Parathyroid adenoma (tissue), 2 donors: ENCODE measurements around the gene SPAG9.

ENCODE experiments used
- H2AFZ ChIP-seq: fragments of 300-600 bp; sonication (generic); one replicate; pipeline ENCODE4 v1.7.0; 2017; ENCODE audit warnings: antibody characterized with exemption, mild to moderate bottlenecking
- H3K27ac ChIP-seq: fragments of 300-600 bp; sonication (generic); one replicate; pipeline ENCODE4 v1.7.0; 2017
- H3K27me3 ChIP-seq: fragments of 300-600 bp; sonication (generic); one replicate; pipeline ENCODE4 v1.7.0; 2017; ENCODE audit warnings: low read length; ENCODE audit not compliant: control insufficient read depth, insufficient read depth
- H3K36me3 ChIP-seq: fragments of 300-600 bp; sonication (generic); one replicate; pipeline ENCODE4 v1.7.0; 2017; ENCODE audit warnings: low read length; ENCODE audit not compliant: control insufficient read depth, insufficient read depth
- H3K4me1 ChIP-seq: fragments of 300-600 bp; sonication (generic); one replicate; pipeline ENCODE4 v1.7.0; 2017; ENCODE audit warnings: control low read depth
- H3K4me2 ChIP-seq: fragments of 300-600 bp; sonication (generic); one replicate; pipeline ENCODE4 v1.7.0; 2017; ENCODE audit warnings: low read length
- H3K4me3 ChIP-seq: fragments of 300-600 bp; sonication (generic); one replicate; pipeline ENCODE4 v1.7.0; 2017; ENCODE audit warnings: low read depth, low read length
- H3K79me2 ChIP-seq: fragments of 300-600 bp; sonication (generic); one replicate; pipeline ENCODE4 v1.7.0; 2017; ENCODE audit warnings: control low read depth
- H3K9ac ChIP-seq: fragments of 300-600 bp; sonication (generic); one replicate; pipeline ENCODE4 v1.7.0; 2017; ENCODE audit warnings: mild to moderate bottlenecking
- H3K9me3 ChIP-seq: fragments of 300-600 bp; sonication (generic); one replicate; pipeline ENCODE4 v1.7.0; 2017; ENCODE audit warnings: low read length; ENCODE audit not compliant: control insufficient read depth
- TF ChIP-seq, protein P1 (sequence below): fragments of 300-600 bp; sonication (generic); IDR thresholded peaks from one replicate; pipeline ENCODE4 v1.7.0; 2017; ENCODE audit warnings: antibody characterized with exemption, mild to moderate bottlenecking
- donor health status: primary hyperparathyroidism.

Gene SPAG9

DNA sequence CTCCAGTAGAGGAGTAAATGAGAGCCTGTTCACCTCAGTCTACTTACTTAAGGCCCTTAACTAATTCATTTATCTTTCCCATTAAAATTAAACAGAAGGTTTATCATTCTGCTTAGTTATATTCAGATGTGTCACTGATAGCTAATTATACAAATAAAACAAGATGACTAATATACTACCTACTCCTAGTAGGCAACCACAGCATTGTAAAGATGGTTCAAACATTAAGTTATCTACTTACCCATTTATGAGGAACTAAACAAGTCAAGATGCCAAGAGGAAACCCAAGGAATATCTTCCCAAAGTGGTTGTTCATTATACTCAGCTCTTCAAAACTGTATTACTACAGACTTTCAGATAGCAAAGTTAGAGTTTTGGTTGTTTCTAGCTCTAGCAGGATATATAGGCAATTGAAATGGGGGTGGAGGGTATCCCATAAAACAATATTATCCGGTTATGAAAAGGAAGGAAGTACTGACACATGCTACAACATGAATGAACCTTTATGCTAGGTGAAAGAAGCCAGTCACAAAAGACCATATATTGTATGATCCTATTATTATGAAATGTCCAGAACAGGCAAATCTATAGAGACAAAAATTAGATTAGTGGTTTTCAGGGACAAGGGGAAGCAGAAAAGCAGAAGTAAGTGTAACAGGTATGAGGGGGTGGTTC lies 56.5 kb downstream of the SPAG9 start:
- Histone ChIP-seq H3K4me3 (no peak overlapping the region), H3K79me2 (peaks cover 48% of the 10 kb centered on the region), H3K4me2 (no peak overlapping the region), H3K4me1 (no peaks in the 10 kb centered on the region), H3K9ac (no peak overlapping the region), H3K27me3 (no peaks in the 10 kb centered on the region), H3K9me3 (no peaks in the 10 kb centered on the region), H2AFZ (no peak overlapping the region), H3K27ac (no peak overlapping the region), H3K36me3 (no peaks in the 10 kb centered on the region)
- TF ChIP-seq, protein P1, sequence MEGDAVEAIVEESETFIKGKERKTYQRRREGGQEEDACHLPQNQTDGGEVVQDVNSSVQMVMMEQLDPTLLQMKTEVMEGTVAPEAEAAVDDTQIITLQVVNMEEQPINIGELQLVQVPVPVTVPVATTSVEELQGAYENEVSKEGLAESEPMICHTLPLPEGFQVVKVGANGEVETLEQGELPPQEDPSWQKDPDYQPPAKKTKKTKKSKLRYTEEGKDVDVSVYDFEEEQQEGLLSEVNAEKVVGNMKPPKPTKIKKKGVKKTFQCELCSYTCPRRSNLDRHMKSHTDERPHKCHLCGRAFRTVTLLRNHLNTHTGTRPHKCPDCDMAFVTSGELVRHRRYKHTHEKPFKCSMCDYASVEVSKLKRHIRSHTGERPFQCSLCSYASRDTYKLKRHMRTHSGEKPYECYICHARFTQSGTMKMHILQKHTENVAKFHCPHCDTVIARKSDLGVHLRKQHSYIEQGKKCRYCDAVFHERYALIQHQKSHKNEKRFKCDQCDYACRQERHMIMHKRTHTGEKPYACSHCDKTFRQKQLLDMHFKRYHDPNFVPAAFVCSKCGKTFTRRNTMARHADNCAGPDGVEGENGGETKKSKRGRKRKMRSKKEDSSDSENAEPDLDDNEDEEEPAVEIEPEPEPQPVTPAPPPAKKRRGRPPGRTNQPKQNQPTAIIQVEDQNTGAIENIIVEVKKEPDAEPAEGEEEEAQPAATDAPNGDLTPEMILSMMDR, result no peak

GRCh38 chr17:51060396-51060795 lies 60.3 kb downstream of the SPAG9 start:
- Histone ChIP-seq H3K36me3 (no peaks in the 10 kb centered on the region), H3K9ac (no peak overlapping the region), H3K4me2 (no peak overlapping the region), H3K4me3 (no peak overlapping the region), H3K27ac (no peak overlapping the region), H3K9me3 (no peaks in the 10 kb centered on the region), H3K4me1 (no peaks in the 10 kb centered on the region), H3K79me2 (peaks cover 34% of the 10 kb centered on the region), H2AFZ (no peak overlapping the region), H3K27me3 (no peaks in the 10 kb centered on the region)
- TF ChIP-seq, protein P1, result no peak

GRCh38 chr17:51059781-51060180 lies 60.9 kb downstream of the SPAG9 start:
- TF ChIP-seq, protein P1, result no peak
- no peaks in the 10 kb centered on the region for H3K27me3 ChIP-seq
- H3K4me1 ChIP-seq, result no peaks in the 10 kb centered on the region
- peaks cover 38% of the 10 kb centered on the region for H3K79me2 ChIP-seq
- H3K36me3 ChIP-seq, result no peaks in the 10 kb centered on the region
- H3K27ac ChIP-seq, result no peak overlapping the region
- no peak overlapping the region for H2AFZ ChIP-seq
- no peak overlapping the region for H3K4me3 ChIP-seq
- H3K9ac ChIP-seq, result no peak overlapping the region
- H3K4me2 ChIP-seq, result no peak overlapping the region
- no peaks in the 10 kb centered on the region for H3K9me3 ChIP-seq

GRCh38 chr17:51057534-51057933 lies 63.1 kb downstream of the SPAG9 start:
- Histone ChIP-seq H2AFZ (no peak overlapping the region), H3K9me3 (no peaks in the 10 kb centered on the region), H3K4me1 (no peaks in the 10 kb centered on the region), H3K27ac (no peak overlapping the region), H3K79me2 (peaks cover 35% of the 10 kb centered on the region), H3K36me3 (no peaks in the 10 kb centered on the region), H3K27me3 (no peaks in the 10 kb centered on the region), H3K9ac (no peak overlapping the region), H3K4me3 (no peak overlapping the region), H3K4me2 (no peak overlapping the region)
- TF ChIP-seq, protein P1, result no peak

DNA sequence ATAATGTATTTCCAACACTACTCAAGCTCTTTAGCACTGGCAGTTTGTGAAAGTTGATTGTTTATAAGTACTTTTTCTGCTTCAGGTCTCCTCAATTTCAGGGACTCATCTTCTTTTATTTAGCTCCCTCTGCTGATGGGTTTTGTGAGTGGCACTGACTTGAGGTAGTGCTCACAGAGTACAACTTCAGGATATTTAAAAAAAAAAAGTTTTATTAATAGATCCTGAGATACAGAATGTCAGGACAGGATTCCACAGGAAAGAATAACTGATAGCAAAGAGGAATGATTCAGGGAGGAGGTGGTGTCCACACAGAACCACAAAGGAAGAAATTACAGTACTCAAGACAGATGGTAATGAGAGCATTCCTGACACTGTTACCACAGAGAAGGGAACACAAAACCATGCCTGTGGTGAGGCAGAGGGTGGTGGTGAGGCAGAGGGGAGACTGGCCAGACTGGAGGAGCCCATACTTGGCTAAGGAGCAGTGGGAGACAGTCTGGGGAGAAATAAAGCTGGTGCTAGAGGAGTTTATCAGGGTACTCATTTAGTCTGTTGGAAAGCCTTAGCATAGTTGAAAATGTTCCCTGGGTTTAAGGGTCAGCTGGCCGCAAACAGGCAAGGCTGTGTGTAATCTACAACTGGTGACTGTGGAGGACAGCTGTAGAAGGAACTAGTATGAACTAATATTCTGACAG lies 63.7 kb downstream of the SPAG9 start:
- no peak overlapping the region for H3K4me3 ChIP-seq
- H3K36me3 ChIP-seq, result no peaks in the 10 kb centered on the region
- H3K4me1 ChIP-seq, result no peaks in the 10 kb centered on the region
- no peaks in the 10 kb centered on the region for H3K9me3 ChIP-seq
- TF ChIP-seq, protein P1, result peak; percentile 43
- H2AFZ ChIP-seq, result no peak overlapping the region
- H3K27me3 ChIP-seq, result no peaks in the 10 kb centered on the region
- H3K27ac ChIP-seq, result no peak overlapping the region
- peaks cover 31% of the 10 kb centered on the region for H3K79me2 ChIP-seq
- no peak overlapping the region for H3K9ac ChIP-seq
- no peak overlapping the region for H3K4me2 ChIP-seq
